Stimulated activated CD4-positive, alpha-beta T cell treated with anti-CD3 and anti-CD28 coated beads, Interleukin-4, amount 100 ng/mL, for 4 hours (primary cell): Measurements from ENCODE around the gene PLXNA4.

ENCODE experiments used
- DNase-seq, 2 experiments: peaks; one replicate each; pipeline ENCODE4 v3.0.0-alpha.2; 2020

PLXNA4 gene

DNA sequence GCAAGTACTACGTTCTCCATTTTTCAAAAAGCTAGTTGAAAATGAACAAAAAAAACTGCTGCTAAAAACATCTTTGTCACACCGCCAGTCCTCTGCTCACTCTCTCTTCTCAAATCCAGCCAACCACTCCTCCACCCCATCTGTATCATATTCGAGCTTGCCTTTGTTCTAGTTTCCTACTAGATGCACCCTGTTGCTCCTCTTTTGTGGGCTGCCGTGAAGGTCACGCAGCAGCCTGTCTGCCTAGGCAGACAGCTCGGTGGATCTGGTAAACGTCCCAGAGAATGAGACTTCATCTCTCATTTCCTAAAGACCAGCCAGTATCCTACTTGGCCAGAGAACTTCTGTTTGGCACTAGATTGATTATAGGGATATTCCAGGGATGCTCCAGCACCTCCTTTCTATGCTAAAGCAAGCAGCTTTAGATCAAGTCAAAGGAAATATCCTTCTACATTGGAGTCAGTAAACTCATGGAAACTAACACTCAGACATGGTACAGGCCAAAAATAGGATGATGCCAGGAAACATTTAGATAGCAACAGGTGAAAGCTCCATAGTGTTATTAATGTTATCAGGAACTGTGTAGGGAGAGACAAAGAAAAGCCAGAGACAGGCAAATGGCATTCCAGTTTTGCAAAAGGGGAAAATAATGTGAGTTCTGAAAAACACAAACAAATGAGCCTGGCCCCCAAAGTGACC is 8.7 kb upstream of the PLXNA4 start:
- DNase-seq = no peak

DNA sequence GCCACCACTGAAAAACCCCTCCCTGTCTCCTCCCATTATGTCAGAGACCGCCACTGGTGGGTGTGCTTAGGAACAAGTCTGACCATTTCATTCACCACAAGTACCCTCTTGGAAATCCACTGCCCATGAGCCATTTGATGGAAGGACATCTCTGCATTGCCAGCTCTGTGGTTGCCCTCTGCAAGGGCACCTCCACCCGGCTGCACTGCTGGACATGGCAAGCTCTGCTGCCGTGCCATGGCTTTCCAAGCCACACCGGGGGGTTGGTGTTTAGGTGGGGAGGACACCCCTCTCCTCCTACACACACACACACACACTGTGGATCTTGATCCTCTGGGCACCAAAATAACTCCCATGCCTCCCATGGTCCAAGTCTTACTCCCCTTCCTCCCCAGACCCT is 5.2 kb upstream of the PLXNA4 start:
- no peak for DNase-seq

DNA sequence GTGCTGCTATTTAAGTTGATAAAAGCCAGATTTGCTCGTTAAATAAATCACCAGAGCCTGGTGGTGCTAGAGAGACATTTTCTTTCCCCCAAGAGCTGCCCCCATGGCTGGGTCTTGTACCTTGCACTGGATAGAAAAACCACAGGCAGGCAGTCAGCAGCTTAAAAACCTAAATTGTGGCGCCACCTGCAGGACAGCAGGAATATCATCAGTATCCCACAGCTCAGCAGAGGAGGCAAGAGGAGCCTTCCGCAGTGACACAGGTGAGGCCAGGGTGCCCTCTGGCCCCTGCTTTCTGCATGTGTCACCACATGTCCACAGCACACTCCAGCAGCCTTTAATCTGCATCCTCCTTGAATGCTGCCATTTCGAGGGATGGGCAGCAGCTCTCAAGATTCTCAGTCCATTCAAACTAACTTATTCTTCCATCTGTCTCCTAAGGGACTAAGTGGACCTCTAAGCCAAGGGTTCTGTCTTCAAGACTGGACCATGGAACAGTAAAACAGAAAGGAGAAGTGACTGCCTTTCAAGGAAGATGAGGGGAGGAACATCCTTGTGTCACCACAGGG is 4.5 kb upstream of the PLXNA4 start:
- peak; percentile 42 to 48 for DNase-seq

DNA sequence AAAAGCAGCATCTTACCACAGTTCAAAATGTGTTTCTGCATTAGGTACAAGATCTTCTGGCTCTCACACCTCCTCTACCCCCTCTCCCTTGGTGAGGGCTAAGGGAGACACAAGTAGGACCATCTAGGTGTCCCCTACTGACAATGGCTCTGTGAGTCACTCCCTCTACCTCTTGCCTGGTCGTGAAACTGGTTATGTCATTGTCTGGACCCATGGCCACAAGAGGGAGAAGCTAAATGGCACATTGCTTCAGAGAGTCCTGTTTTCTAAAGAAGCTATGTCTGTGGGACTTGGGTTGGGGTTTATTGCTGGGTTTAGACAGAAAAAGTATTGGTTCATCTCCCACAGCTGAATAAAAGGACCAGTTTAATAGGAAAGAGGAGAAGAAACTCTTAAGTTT is 4.0 kb upstream of the PLXNA4 start:
- DNase-seq = no peak

DNA sequence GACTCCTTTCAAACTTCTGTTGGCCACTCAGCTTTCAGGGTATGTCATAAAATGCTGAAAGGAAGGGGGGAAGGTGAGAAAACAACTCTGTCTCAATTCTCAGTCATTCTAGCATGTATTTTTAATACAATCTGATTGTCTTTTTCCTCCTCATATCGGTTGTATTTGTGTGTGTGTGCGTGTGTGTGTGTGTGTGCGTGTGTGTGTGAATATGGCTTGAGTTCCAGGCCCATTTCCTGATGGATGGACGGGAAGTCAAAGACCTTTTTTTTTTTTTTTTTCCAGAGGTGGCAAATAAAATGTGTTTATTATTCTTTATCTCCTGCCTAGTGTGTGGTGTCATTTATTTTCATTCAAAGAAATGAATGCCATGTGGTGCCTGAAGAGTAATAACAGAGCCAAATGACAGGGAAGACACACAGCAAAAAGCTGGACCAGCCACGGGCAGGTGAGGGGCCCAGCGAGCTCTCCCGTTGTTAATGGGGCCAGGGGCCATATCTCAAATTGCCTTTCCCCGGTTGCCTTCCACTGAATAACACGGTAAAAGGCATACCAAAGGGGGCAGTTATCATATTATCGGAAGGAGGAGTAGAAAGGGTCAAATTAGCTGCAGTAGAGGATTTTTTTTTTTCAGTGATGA is 3.1 kb upstream of the PLXNA4 start:
- DNase-seq = no peak

DNA sequence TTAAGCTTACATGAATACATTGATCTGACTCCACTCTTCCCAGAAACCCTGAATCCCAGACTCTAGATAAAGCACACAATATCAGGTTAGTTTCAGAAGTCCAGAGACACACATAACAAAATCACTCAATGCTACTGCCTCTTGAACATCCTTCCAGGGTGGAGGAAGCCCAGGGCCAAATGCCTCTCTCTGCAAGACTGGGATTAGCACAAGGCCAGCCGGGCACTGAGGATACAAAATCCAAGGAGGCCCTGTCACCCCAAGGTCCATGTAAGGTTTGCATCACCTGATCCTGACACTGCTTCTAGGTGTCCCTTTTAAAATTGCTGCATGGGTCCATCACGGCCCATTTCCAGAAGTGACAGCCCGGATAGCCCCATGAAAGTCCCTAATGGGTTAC is 2.6 kb upstream of the PLXNA4 start:
- DNase-seq = no peak

DNA sequence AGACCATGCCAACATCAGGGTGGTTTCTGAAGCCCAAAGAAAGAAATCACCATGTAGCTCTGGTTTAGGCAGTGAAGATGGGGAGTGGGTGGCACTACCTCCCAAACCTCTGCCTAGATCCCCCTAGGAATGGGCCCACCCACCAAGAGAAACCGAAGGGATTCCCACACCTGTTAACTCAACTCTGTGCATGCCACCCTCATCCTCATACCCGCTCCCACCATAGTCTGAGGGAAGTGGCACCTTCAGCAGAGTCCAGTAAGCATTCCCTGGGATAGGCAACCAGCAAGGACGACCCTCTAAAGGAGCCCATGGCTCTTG is 1.7 kb upstream of the PLXNA4 start:
- DNase-seq = no peak

DNA sequence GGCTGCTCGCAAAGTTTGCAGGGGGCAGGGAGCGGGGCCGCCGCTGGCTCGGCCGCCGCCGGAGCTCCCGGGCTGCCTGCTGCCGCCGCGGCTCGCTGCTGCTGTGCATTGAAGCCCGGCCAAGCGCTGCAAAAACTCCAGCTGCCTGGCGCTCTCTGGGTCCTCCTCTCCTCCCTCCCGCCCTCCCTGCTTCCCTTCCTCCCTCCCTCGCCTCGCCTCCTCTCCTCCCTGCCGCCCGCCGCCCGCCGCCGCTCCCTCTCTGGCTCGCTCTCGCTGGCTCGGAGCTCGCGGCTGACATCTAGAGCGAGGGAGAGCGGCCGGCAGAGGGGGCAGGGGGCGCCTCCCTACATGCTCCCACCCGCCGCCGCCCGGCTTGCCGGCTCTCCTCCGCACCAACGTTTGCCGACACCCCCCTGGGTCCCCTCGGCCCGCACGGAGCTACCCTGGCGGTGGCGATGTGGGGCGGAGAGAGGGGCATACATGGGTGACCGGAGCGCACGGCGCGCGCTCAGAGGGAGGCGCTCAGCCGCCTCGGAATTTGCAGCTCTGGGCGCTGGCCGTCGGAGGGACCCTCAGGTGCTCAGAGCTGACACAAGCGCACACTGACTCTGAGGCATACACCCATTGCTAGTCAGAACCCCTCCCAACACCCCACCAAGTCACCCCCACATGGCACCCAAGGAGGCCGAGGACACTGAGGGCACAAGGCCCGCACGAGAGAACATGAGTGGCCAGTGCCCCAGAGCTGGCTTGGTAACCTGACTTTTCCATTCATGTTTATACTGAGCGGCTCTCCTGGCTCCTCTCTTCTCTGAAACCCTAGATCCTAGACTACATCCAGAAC is 1.2 kb upstream of the PLXNA4 start:
- DNase-seq = no peak

DNA sequence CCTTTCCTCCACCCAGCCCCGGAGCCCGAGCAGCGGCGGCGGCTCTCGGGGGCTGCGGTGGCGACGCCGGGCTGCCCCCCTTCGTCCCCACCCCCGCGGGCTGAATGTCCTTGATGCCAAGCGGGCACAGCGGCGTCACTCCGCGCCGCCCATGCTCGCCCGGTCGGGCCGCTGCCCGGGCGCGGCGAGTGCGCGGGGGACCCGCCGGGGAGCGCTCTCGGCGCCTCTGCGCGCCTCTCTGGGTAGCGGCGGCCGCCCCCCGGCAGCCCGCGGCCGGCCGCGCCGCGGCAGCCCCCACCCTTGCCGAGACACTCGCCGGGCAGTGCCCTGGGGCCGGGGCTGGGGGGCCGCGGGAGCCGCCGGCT is 433 bp upstream of the PLXNA4 start:
- DNase-seq = no peak

DNA sequence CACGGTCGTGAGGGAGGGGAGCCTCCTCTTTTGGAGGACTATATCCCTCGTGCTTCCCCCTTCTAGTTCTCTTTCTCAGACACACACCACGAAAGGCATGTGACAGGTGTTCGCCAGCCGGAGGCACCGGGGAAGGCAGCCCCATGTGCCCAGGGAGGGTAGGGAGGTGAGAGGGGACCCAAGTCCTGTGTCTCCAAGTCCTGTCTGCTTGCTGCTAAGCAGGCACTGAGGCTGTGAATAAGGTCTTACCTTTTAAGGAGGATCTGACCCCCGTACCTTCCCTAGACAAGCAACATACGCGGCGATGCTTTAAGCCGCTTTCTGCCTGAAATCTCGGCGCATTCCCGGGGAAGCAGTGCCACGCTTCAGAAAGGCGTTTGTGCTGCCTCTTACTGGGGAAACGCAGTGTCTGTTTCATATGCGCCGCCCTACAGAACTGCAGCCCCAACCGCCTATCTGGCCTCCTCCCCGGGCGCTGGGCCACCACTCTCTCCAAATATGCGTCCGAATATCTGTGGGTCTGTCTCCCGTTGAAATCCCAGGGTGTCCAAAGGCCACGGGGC is 770 bp downstream of the PLXNA4 start:
- DNase-seq = no peak

DNA sequence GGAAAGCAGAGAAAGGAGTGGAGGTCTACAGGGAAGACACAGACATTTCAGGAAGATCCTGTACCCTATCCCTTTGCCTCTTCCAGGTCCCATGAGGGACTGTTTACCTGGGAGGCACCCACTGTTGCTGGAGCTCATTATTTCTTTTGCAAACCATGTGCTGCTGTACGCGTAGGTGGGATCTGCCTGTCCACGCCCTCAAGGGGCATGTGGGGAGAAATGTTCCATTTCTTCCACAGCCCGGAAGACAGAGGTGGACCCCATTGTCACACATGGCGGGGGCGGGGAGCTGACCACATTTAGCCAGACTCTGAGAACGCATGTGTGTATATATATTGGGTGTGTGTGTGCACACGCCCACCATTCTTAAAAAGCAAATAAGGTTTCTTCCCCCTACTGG is 2.0 kb downstream of the PLXNA4 start:
- no peak for DNase-seq

DNA sequence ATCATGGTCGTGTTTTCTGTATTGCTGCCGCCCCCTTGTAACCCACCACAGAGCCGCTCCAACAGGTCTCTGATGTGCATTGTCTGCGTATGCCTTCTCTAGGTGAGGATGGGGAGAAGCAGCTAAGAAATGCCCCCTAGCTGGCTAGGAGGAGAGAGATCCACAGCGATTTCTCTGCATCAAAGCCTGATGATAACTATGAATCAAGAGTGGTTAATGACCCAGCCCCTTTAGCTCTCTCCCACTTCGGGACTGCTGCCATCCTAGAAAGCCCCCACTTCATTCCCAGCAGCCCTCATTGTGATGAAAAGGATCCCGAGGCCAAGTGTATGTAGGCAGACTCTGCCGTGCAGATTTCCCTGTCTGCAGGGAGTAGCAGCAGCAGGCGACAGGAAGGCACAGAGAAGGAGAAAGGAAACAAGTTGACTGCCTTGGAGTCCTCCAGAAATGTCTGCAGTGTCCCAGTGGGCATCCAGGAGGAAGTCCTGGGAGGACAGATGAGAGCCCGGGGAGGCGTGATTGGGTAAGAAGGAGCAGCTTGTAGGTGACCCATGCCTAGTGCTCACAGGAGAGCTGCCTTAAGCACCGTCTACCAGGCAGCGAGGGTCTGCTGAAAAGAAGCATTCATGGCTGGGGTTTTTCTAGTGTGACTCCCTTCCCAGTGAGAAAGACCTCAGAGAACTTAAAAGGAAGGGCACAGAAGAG is 2.9 kb downstream of the PLXNA4 start:
- no peak for DNase-seq

DNA sequence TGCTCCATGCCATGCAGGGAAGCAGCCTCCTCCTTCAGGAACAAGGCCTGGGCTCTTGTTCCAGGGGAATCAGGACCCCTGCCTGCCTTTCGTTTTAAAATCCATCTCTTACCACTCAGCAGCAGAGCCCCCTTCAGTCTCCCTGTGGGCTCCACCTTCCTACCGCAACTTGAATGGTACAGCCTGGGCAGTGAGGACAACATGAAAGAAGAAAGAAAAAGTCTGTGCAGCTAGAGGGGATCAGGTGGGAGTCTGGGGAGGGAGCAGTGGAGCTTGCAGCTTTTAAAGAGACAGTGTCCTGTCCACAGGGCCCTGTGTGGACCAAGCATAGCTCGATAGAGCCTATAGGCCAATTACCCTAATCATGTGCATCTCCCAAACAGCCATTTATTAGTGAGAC is 3.7 kb downstream of the PLXNA4 start:
- no peak for DNase-seq

DNA sequence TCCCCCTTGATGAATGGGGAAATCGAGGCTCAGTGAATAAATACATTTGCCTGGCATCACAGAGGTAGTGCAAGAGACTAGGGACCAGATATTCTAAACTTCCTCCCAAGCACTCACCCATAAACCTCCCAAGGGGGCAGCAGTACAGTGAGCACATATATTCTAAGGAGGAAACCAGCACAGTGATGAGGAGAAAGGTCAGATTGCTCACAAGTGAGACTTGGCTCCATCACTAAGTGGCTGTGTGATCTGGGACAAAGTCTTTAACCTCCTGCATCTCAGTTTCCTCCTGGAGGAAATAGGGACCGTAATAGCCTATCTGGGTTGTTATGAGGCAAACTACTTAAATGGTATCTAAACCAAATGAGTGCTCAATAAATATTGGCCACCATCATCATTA is 4.3 kb downstream of the PLXNA4 start:
- DNase-seq = no peak

DNA sequence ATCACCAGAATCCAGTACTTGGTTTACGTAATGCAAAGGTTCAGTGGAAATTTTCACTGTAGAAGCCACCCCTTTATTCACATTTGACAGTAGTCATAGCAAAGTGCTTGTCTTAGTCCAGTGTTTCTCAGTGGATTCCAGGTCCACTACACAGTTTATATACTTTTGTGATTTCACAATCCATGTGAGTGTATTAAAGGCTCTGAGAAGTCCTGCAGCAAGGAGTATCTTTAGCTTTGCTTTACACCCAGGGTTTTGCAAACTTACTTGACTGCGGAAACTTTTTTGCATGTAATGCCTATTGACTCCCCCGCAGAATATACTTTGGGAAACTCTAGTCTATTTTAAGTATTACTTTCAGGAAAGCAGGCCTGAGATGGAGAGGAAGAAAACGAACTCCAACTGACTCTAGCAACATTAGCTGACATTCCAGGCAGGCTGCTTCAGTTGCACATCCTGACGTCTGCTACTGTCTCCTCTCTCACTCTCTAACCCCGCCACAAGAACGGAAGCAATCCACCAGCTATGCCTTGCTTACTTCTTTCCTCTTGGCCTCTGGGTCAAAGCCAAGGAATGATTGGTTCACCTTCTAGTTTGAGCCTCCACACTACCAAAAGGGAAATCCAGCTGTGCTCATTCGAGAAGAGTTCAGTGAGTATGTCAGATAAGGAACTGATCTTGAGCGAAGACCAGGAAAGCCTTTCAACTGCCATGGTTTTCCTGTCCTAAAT is 6.2 kb downstream of the PLXNA4 start:
- DNase-seq = no peak

DNA sequence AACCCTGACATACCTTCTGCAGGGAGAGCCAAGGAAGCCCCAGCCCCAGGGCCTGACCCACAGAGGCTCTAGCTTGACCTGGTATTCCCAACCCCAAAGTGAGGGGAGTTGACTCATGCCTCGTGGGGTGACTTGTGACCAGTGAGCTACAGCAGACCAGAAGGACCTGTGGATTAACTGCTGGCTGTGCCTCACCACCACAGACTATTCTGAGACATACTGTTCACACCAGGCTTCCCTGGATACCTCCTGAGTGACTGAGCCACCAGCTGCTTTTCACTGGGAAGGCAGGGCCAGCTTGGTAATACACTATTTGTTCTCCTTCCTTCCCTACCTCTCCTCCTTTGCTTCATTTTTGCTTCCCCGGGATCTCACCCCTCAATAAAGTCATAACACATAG is 7.3 kb downstream of the PLXNA4 start:
- no peak for DNase-seq

DNA sequence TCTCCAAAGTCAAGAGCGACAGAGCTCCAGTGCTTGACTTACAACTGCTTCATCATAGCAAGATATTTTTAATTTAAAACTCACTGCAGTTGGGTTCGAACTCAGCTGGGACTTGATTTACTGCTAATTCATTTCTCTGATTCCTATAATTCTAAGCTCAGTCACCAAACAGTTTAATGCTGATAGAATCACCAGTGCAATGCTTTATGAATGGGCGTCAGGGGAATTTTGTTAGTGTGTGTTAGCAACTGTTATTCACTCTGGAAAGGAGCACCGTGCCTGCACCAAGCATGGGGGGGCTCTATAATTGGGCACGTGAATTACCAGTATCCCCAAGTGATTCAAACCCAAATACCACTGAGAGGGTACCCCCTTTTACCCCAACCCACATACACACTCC is 10.4 kb downstream of the PLXNA4 start:
- no peak for DNase-seq

DNA sequence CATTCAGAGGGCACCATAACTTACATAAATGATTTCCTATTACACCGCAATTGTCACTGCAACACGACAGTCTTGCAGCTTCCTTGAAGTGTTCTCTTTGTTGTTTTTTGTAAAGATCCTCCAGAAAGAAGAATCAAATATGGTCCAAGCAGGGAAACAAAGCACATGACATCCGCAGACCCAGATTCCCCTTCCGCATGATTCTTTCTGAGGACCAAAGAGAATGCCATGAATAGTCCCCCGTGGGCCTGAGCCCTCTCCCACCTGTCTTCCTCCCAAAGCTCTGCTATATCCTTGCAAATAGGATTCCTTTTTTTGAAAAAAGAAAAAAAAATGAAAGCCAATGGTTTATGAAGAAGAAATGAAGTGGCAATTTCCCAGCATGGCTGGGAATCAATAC is 10.8 kb downstream of the PLXNA4 start:
- DNase-seq = no peak

DNA sequence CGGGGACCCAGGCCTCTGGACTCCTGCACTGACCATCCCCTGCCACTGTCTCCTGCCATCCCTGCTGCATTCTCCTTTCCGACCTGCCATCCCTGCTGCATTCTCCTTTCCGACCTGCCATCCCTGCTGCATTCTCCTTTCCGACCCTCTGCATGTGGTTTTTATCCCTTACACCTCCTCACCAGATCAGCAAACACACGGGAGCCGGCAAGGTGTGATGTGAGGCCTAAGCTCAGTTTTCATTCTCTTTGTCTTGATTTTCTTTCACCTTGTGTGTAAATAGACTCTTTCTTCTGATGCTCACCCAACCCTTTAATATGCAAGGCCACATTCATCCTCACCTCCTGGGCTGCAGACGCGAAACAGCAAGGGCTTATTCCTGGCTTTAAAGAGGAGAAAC is 11.4 kb downstream of the PLXNA4 start:
- no peak for DNase-seq

DNA sequence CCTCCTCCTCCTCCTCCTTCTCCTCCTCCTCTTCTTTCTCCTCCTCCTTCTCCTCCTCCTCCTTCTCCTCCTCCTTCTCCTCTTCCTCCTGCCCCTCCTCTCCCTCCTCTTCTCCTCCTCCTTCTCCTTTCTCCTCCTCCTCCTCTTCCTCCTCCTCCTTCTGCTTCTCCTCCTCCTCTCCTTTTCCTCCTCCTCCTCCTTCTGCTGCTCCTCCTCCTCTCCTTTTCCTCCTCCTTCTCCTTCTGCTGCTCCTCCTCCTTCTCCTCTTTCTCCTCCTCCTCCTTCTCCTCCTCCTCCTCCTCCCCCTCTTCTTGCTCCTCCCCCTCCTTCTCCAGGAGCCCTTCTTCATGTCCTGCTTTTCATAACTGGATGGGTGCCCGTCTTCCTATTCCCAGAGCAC is 12.2 kb downstream of the PLXNA4 start:
- DNase-seq = no peak

DNA sequence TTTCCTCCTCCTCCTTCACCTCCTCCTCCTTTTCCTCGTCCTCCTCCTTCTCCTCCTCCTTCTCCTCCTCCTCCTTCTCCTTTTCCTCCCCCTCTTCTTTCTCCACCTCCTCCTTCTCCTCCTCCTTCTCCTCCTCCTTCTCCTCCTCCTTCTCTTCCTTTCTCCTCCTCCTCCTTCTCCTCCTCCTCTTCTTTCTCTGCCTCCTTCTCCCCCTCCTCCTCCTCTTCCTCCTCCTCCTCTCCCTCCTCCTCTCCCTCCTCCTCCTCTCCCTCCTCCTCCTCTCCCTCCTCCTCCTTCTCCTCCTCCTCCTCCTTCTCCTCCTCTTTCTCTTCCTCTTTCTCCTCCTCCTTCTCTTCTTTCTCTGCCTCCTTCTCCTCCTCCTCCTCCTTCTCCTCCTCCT is 13.6 kb downstream of the PLXNA4 start:
- no peak for DNase-seq

DNA sequence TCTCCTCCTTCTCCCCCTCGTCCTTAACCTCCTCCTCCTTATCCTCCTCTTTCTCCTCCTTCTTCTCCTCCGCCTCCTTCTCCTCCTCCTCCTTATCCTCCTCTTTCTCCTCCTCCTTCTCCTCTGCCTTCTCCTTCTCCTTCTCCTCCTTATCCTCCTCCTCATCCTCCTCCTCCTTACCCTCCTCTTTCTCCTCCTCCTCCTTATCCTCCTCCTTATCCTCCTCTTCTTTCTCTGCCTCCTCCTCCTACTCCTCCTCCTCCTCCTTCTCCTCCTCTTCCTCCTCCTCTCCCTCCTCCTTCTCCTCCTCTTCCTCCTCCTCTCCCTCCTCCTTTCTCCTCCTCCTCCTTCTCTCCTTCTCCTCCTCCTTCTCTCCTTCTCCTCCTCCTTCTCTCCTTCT is 14.5 kb downstream of the PLXNA4 start:
- no peak for DNase-seq
